Heart left ventricle (tissue), 13 donors: Measurements from ENCODE around the gene GRM3.

ENCODE experiments used
- CTCF ChIP-seq, 12 donors: fragments of 200-600 bp; sonication (generic) in 4 of 12; IDR thresholded peaks; one replicate each; pipeline versions ENCODE4 v1.5.0 to v1.8.0; 2018 to 2022; ENCODE audit warnings: antibody characterized with exemption in 12 of 12, mild to moderate bottlenecking in 5 of 12
- POLR2A ChIP-seq, 2 donors: fragments of 450-650 bp; IDR thresholded peaks; one replicate each; pipeline ENCODE4 v1.6.1; 2017; ENCODE audit warnings: antibody characterized with exemption in 2 of 2, mild to moderate bottlenecking in 2 of 2, moderate library complexity in 2 of 2
- donor health status: ischemic (EF 13 %, LVEDD 7.1; RV severe dilation, severe dysfunction).
- donor health status: DM: no; HTN: yes; CAD: no.
- donor health status: DM: no; HTN: no; CAD: no.
- donor health status: ischemic (EF 25% LVEDD 6.9; RV normal size, moderate dysfunction).
- donor health status: ischemic (EF 25% LVEDD 5.7; RV mildly dilated, moderate dysfunction).
- donor health status: ischemic (EF 35%, LVEDD 5.7; RV mildly dilated, moderate dysfunction).
- donor health status: nonischemic (EF 11% LVEDD 7.7; RV severe dilation, severe dysfunction).
- donor health status: DM: yes; HTN: yes; CAD: no.
- donor health status: PGD.
- donor health status: ischemic (EF 29% LVEDD 5.4; RV normal size, mild dysfunction).
- donor health status: nonischemic (EF 23%, LVEDD 6.1; RV moderate dilation, normal function).

DNA sequence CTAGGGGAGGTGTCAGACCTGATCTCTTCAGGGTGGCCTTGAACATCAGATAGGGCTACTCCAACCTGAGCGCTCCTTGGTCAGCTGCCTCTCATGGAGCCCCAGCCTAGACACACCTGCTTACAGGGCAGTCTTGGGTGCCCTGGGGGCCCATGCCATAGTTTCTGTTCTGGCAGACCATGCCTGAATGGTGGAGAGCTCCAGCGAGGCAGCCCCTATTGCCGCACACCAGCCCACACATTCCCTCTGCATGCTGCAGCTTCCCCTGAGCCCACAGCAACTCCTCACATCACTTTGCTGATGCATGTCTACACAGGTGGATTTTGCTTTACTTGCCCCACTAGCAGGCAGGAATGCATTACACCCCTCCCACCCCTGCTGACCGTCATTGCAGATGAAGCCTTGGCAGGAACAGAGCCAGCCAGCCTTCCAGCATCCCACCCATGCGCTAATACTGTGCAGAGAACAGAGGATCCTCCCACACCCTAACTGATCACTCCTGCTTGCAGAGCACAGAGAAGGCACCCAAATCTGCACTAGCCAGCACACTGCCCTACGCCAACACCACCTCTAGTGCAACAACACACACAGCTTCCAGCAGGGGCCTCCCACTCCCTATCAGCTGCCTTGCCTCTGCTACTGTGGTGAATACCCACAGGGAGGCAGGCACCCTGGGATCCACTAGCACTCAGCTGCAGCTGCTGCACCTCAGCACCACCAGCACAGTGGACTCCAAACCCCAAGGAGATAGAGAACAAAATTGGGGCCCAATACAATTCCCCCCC is 43.0 kb upstream of the GRM3 start:
- TF ChIP-seq POLR2A (IDR thresholded peaks at IDR 0.05) (no peak), CTCF (IDR thresholded peaks at IDR 0.05) (no peak)
